D721Med (cell line): ENCODE data around the gene FBXO11.

Source experiments
- DNase-seq: peaks from one replicate; pipeline ENCODE4 v3.0.0; 2011; ENCODE audit warnings: low spot score; ENCODE audit not compliant: insufficient read length
- FAIRE-seq: peaks from 2 replicates; lab custom pipeline; 2011; peaks lifted over from hg19 to GRCh38; lab: Jason Lieb, UNC
- TF ChIP-seq, protein P1 (sequence below): IDR thresholded peaks from 2 replicates; pipeline ENCODE4 v1.5.1; 2012; ENCODE audit warnings: mild to moderate bottlenecking, control low read depth; ENCODE audit not compliant: insufficient read depth; ENCODE audit errors: missing control alignments

Gene FBXO11

DNA sequence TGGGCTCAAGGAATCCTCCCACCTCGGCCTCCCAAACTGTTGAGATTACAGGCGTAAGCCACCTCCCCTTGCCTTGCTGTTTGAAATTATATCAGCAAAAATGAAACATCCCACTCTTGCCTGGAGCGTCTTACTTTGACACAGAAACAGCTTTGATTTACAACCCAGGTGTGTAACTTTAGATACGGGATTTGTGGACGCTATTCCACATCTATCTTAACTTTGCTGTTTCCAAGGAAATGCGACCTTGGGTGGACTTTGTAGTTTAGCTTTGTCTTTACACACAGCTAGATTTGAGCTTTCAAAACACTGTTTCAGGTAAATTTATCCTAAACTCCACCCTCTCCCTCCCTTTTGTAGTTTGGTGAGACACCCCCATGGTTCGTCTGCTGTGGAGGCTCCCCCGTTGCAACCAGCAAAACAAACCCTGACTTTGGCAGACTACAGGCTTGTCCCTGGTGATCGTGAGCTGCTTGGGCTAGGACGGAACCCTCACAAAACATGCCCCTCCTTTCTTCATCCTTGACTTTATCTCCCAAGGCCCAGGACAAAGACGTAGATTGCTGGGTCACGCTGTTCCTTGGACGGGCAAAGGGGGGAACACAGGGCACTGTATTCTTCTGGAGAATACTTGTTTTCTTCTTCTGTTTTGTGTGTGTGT is 128.9 kb downstream of the FBXO11 start:
- no peak for FAIRE-seq

DNA sequence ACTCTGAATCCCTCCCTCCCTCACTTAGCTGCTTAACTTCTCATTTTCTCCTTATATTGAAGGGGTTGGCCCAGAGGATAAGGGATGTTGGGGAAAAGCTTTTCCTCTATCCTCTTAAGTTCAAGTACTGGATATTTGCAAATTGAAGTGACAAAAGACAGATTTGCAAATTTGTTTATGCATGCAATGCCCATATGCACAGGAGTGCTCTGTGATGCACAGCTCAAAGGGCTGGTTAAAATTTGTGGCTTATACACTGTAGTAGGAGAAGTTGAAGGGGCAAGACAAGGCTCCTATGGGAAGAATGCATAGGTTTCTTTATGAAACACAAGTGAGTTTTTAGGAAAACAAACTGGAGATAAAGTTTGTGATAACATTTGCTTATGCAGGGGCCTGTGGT is 131.7 kb downstream of the FBXO11 start:
- FAIRE-seq = no peak
- no peak for DNase-seq
- TF ChIP-seq, protein P1, sequence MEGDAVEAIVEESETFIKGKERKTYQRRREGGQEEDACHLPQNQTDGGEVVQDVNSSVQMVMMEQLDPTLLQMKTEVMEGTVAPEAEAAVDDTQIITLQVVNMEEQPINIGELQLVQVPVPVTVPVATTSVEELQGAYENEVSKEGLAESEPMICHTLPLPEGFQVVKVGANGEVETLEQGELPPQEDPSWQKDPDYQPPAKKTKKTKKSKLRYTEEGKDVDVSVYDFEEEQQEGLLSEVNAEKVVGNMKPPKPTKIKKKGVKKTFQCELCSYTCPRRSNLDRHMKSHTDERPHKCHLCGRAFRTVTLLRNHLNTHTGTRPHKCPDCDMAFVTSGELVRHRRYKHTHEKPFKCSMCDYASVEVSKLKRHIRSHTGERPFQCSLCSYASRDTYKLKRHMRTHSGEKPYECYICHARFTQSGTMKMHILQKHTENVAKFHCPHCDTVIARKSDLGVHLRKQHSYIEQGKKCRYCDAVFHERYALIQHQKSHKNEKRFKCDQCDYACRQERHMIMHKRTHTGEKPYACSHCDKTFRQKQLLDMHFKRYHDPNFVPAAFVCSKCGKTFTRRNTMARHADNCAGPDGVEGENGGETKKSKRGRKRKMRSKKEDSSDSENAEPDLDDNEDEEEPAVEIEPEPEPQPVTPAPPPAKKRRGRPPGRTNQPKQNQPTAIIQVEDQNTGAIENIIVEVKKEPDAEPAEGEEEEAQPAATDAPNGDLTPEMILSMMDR = no peak

More for the DNA sequence above, 128.9 kb downstream of the FBXO11 start:
- DNase-seq = no peak
- TF ChIP-seq, protein P1 = no peak

DNA sequence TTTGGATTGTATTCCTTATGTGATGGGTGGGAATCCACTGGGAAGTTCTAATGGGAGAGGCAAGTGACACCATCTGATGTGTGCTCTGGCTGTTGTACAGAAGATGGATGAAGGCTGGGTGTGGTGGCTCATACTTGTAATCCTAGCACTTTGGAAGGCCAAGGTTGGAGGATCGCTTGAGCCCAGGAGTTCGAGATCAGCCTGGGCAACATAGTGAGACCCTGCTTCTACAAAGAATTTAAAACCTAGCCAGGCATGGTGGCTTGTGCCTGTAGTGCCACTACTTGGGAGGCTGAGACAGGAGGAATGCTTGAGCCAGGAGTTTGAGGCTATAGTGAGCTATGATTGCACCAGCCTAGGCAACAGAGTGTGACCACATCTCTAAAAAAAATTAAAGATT is 134.0 kb downstream of the FBXO11 start:
- no peak for FAIRE-seq
- no peak for DNase-seq
- TF ChIP-seq, protein P1 = no peak

DNA sequence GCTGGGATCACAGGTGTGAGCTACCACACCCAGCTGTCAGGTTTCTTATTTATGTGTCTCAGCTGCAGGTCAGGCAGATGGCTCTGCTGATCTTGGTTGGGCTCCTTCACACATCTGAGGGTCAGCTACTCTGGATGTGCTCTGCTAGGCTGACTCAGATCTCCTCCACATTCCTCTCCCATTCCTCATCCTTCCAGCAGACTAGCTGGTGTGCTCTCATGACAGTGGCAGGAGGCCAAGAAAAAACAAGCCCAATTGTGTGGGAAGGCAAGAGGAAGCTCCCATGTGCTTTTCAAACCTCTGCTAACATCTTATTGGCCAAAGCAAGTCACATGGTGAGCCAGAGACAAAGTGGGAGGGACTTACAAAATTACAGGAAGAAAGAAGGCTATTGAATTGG is 135.1 kb downstream of the FBXO11 start:
- TF ChIP-seq, protein P1 = no peak
- no peak for DNase-seq
- FAIRE-seq = no peak

DNA sequence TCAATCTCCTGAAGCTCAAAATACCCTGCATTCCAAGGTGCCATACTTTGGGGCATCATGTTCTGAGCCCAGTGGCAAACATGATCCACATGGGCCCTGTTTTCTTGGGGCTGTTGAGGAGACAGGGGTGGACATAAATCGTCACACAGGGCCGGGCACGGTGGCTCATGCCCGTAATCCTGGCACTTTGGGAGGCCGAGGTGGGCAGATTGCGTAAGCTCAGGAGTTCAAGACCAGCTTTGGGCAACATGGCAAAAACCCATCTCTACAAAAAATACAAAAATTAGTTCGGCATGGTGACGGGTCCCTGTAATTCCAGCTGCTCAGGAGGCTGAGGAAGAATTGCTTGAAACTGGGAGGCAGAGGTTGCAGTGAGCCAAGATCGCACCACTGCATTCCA is 137.0 kb downstream of the FBXO11 start:
- no peak for FAIRE-seq
- TF ChIP-seq, protein P1 = no peak
- DNase-seq = no peak

DNA sequence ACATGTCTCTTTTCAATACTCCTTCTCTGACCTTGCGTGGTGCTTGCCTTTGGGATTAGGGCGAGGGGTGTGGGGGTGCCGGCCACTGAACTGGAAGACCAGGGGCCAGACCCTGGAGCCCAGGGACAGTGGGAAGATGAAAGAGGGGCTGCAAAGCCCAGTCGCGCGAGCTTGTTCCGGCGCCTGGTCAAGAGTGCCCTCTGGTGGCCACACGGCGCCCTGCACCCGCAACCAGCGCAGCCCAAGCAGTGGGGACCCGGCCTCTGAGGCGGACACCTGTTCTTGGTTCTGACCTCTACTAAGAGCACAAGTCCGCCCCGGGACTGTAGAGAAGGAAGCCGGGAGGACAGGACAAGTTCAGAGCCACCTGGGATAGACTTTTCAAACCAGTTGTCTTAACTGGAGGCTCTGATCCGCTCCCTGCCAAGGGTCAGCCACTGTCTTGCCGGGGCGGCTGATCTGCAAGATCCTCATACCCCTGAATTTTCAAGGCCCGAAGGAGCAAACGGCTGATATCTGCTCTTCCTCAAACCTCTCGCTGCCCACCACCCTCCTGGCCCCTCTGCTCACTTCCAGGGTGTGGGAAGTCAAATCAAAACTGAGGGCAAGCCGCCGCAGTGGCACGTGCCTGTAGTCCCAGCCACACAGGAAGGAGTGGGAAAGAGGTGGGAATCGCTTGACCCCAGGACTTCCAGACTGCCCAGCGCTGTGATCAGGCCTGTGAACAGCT is 138.3 kb downstream of the FBXO11 start:
- TF ChIP-seq, protein P1 = peak; percentile 87
- peak; percentile 41 for DNase-seq
- no peak for FAIRE-seq

DNA sequence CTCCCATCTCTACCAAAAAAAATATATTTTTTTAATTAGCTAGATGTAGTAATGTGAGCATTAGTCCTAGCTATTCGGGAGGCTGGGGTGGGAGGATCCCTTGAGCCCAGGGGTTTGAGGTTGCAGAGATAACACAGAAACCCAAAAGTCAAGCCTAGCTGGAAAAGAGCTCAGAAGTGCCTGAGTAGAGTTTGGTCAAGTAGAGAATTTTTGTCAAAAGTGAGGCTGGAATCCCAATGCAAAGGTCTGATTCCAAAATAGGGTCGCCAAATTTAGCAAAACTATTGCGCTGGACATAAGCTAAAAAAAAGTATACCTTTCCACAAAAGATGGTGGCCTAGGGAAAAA is 138.8 kb downstream of the FBXO11 start:
- no peak for FAIRE-seq
- TF ChIP-seq, protein P1 = no peak
- no peak for DNase-seq
